DMS53 treated with DMSO at 0.1 percent for 48 hours (cell line): Measurements from ENCODE around the gene KRT7.

Source experiments
- DNase-seq: peaks from one replicate; lab custom pipeline; 2025; ENCODE audit not compliant: unreplicated experiment; lab: John Stamatoyannopoulos, UW

Gene KRT7

GRCh38 chr12:52199294-52199919 lies 33.6 kb upstream of the KRT7 start:
- no peak for DNase-seq

- DNase-seq: no peak
Measured at GRCh38 chr12:52200086-52200780, 32.8 kb upstream of the KRT7 start.

GRCh38 chr12:52200781-52201450 lies 32.1 kb upstream of the KRT7 start:
- DNase-seq: no peak

GRCh38 chr12:52201451-52201839 lies 31.6 kb upstream of the KRT7 start:
- no peak for DNase-seq

- peak; percentile 57 for DNase-seq
Measured at GRCh38 chr12:52202361-52203078, 30.5 kb upstream of the KRT7 start.

- peak; percentile 95 for DNase-seq
Measured at GRCh38 chr12:52203079-52203921, 29.7 kb upstream of the KRT7 start.

- DNase-seq: no peak
Measured at GRCh38 chr12:52204095-52204930, 28.7 kb upstream of the KRT7 start.

GRCh38 chr12:52204931-52205505 lies 28.0 kb upstream of the KRT7 start:
- no peak for DNase-seq

GRCh38 chr12:52205612-52206303 lies 27.3 kb upstream of the KRT7 start:
- no peak for DNase-seq

- DNase-seq: no peak
Measured at GRCh38 chr12:52206304-52207040, 26.6 kb upstream of the KRT7 start.

GRCh38 chr12:52207106-52207505 lies 25.9 kb upstream of the KRT7 start:
- DNase-seq: no peak

GRCh38 chr12:52207895-52208294 lies 25.1 kb upstream of the KRT7 start:
- no peak for DNase-seq

GRCh38 chr12:52208424-52209165 lies 24.4 kb upstream of the KRT7 start:
- no peak for DNase-seq

GRCh38 chr12:52209321-52209720 lies 23.7 kb upstream of the KRT7 start:
- DNase-seq: no peak

- no peak for DNase-seq
Measured at GRCh38 chr12:52210186-52210924, 22.7 kb upstream of the KRT7 start.

GRCh38 chr12:52210925-52211650 lies 22.0 kb upstream of the KRT7 start:
- DNase-seq: no peak
